K562 (cell line): Measurements from ENCODE around the gene SEMA3C. TPM values are rescaled to one million over a fixed set of nuclear protein-coding genes. Genes with fewer than 3 reads are reported as not detected.

Source experiments
- ATAC-seq: fragments of 200-7000 bp; cut with Tn5 transposase; 3 replicates; pipeline ENCODE4 v1.9.1; 2020; ENCODE audit warnings: moderate library complexity
- BruUV-seq: library from RNA; stranded (reverse); fragments of 400-500 nt; replicated peaks from 2 replicates; lab custom pipeline; 2021; lab: Mats Ljungman, UMichigan
- CTCF ChIA-PET: fragments of 300-600 bp; formaldehyde crosslinking; extraction: SDS; loops from one replicate; lab custom pipeline; 2021; ENCODE audit warnings: low intra/inter-chr PET ratio; lab: Yijun Ruan, JAX
- POLR2A ChIA-PET: fragments of 300-600, 350-650 bp; sonication (Branson Sonifier 250); formaldehyde crosslinking; extraction: SDS; loops from one replicate; lab custom pipeline; 2021; ENCODE audit warnings: antibody characterized with exemption, inconsistent platforms; lab: Yijun Ruan, JAX
- DNase-seq, 4 experiments: peaks; one replicate each; pipeline versions ENCODE4 v3.0.0 to v3.0.0-alpha.2; 2011 to 2018; ENCODE audit warnings: low spot score in 3 of 4, mixed read lengths in 3 of 4; ENCODE audit errors: extremely low read depth in 1 of 4
- FAIRE-seq: peaks from 2 replicates; lab custom pipeline; 2011; peaks lifted over from hg19 to GRCh38; lab: Jason Lieb, UNC
- H2AFZ ChIP-seq: 2 replicates; pipeline ENCODE4 v1.6.0; 2011; ENCODE audit warnings: low read depth, low read length, control low read depth, inconsistent platforms
- H3K27ac ChIP-seq: fragments of 200-600 bp; 3 replicates; pipeline ENCODE4 v1.8.0; 2011; ENCODE audit warnings: low read depth, mild to moderate bottlenecking, control low read depth, inconsistent platforms, low read length, moderate library complexity, mixed read lengths; ENCODE audit errors: extremely low read depth
- H3K27me3 ChIP-seq, 2 experiments: fragments of 300-600 bp in 1 of 2; 2 replicates in 1 of 2; 3 replicates in 1 of 2; pipeline versions ENCODE4 v1.6.0 to v1.8.0; 2011; ENCODE audit warnings: inconsistent platforms in 2 of 2, low read length in 2 of 2, mild to moderate bottlenecking in 1 of 2, mixed read lengths in 1 of 2, moderate library complexity in 1 of 2; ENCODE audit not compliant: control insufficient read depth in 2 of 2, insufficient read depth in 2 of 2
- H3K36me3 ChIP-seq: fragments of 300-600 bp; 3 replicates; pipeline ENCODE4 v1.8.0; 2011; ENCODE audit warnings: mild to moderate bottlenecking, low read length, inconsistent platforms; ENCODE audit not compliant: control insufficient read depth, insufficient read depth
- H3K4me1 ChIP-seq, 2 experiments: fragments of 200-600 bp in 1 of 2; replicated peaks in 1 of 2; 2 replicates in 1 of 2; 3 replicates in 1 of 2; pipeline versions ENCODE4 v1.5.1 to v1.8.0; 2011; ENCODE audit warnings: inconsistent platforms in 2 of 2, low read length in 2 of 2, mild to moderate bottlenecking in 1 of 2, mixed read lengths in 1 of 2, moderate library complexity in 1 of 2; ENCODE audit not compliant: control insufficient read depth in 2 of 2, insufficient read depth in 2 of 2
- H3K4me2 ChIP-seq: 2 replicates; pipeline ENCODE4 v1.6.1; 2011; ENCODE audit warnings: low read length, control low read depth, inconsistent platforms, mixed read lengths; ENCODE audit not compliant: insufficient read depth
- H3K4me3 ChIP-seq: fragments of 200-600 bp; sonication (generic), shearing (Covaris generic); 2 replicates; pipeline ENCODE4 v1.5.1; 2016; ENCODE audit warnings: control low read depth, inconsistent platforms
- H3K79me2 ChIP-seq: fragments of 200-600 bp; 3 replicates; pipeline ENCODE4 v1.8.0; 2011; ENCODE audit warnings: low read length, inconsistent platforms; ENCODE audit not compliant: control insufficient read depth, insufficient read depth
- H3K9ac ChIP-seq, 2 experiments: 2 replicates each; pipeline versions ENCODE4 v1.6.0 to v1.6.1; 2011; ENCODE audit warnings: low read depth in 2 of 2, low read length in 2 of 2, control low read depth in 1 of 2, inconsistent platforms in 1 of 2, mild to moderate bottlenecking in 1 of 2, mixed read lengths in 1 of 2; ENCODE audit not compliant: insufficient read depth in 1 of 2
- H3K9me1 ChIP-seq: one replicate; pipeline ENCODE4 v1.6.0; 2011; ENCODE audit warnings: inconsistent platforms, mild to moderate bottlenecking, low read length, moderate library complexity; ENCODE audit not compliant: control insufficient read depth, insufficient read depth
- H3K9me3 ChIP-seq: replicated peaks from 2 replicates; pipeline ENCODE4 v1.5.1; 2011; ENCODE audit warnings: low read depth, low read length, inconsistent platforms; ENCODE audit not compliant: control insufficient read depth, insufficient read depth
- H4K20me1 ChIP-seq: replicated peaks from 2 replicates; pipeline ENCODE4 v1.6.1; 2011; ENCODE audit warnings: low read length, inconsistent platforms, mixed read lengths; ENCODE audit not compliant: control insufficient read depth, insufficient read depth
- ASH1L ChIP-seq: fragments of 450-650 bp; IDR thresholded peaks from 2 replicates; pipeline ENCODE4 v1.6.1; 2018; ENCODE audit warnings: borderline replicate concordance, mild to moderate bottlenecking, low read depth; ENCODE audit not compliant: partially characterized antibody
- DMBX1 ChIP-seq: fragments of 250-450 bp; sonication (Bioruptor Pico); IDR thresholded peaks from 2 replicates; pipeline ENCODE4 v1.8.0; 2022; ENCODE audit warnings: inconsistent platforms, mild to moderate bottlenecking, moderate library complexity, borderline replicate concordance
- ERF ChIP-seq: fragments of 450-650 bp; formaldehyde crosslinking; IDR thresholded peaks from 2 replicates; pipeline ENCODE4 v1.4.0; 2020; ENCODE audit warnings: mild to moderate bottlenecking, mixed read lengths
- FOXM1 ChIP-seq, 2 experiments: fragments of 450-650 bp in 1 of 2; sonication (generic) in 1 of 2; formaldehyde crosslinking in 1 of 2; IDR thresholded peaks; 2 replicates each; pipeline versions ENCODE4 v1.6.1 to v1.9.0; 2017 to 2022; ENCODE audit warnings: low read depth in 2 of 2, mild to moderate bottlenecking in 2 of 2, missing genetic modification reagents in 1 of 2, moderate library complexity in 1 of 2
- HMG20B ChIP-seq: fragments of 250-450 bp; sonication (Bioruptor Pico); IDR thresholded peaks from 2 replicates; pipeline ENCODE4 v1.5.0; 2021; ENCODE audit warnings: mild to moderate bottlenecking
- MCM5 ChIP-seq: fragments of 450-650 bp; IDR thresholded peaks from 2 replicates; pipeline ENCODE4 v1.6.1; 2016; ENCODE audit warnings: low read depth
- MYNN ChIP-seq, 2 experiments: sonication (generic); formaldehyde crosslinking in 1 of 2; IDR thresholded peaks; 2 replicates each; pipeline versions ENCODE4 v1.5.0 to v1.6.1; 2016 to 2020; ENCODE audit warnings: antibody characterized with exemption in 1 of 2, missing genetic modification reagents in 1 of 2
- RFX5 ChIP-seq: IDR thresholded peaks from 2 replicates; pipeline ENCODE4 v1.6.1; 2011; ENCODE audit warnings: low read depth, mild to moderate bottlenecking, improper control_type of control experiment, low read length
- XRCC3 ChIP-seq: fragments of 450-650 bp; IDR thresholded peaks from 2 replicates; pipeline ENCODE4 v1.6.1; 2017; ENCODE audit warnings: mild to moderate bottlenecking, moderate library complexity
- ZKSCAN8 ChIP-seq: fragments of 200-800 bp; sonication (Bioruptor generic); IDR thresholded peaks from 2 replicates; pipeline ENCODE4 v1.6.1; 2016; ENCODE audit warnings: missing genetic modification characterization, missing compliant biosample characterization
- ZNF3 ChIP-seq: fragments of 250-450 bp; sonication (Bioruptor Pico); IDR thresholded peaks from 2 replicates; pipeline ENCODE4 v1.5.0; 2021; ENCODE audit warnings: mild to moderate bottlenecking, moderate library complexity
- ZNF695 ChIP-seq: fragments of 450-650 bp; formaldehyde crosslinking; IDR thresholded peaks from 2 replicates; pipeline ENCODE4 v1.4.0; 2020; ENCODE audit warnings: mild to moderate bottlenecking, moderate library complexity
- ZNF778 ChIP-seq: fragments of 450-650 bp; formaldehyde crosslinking; IDR thresholded peaks from 2 replicates; pipeline ENCODE4 v1.4.0; 2020; ENCODE audit warnings: mild to moderate bottlenecking, moderate library complexity
- in situ Hi-C: fragments of 300-500 bp; cut with MboI; formaldehyde crosslinking; loops from 4 replicates; pipeline ENCODE4 v1.15.0; 2018; ENCODE audit warnings: inconsistent platforms, mixed read lengths
- intact Hi-C: fragments of 100-400 bp; cut with micrococcal nuclease; formaldehyde crosslinking; loops from 2 replicates; pipeline ENCODE4 v1.14.2; 2022
- polyA plus RNA-seq, 8 experiments: library from polyadenylated mRNA; depleted of rRNA in 4 of 8; stranded (reverse) in 5 of 8; unstranded in 3 of 8; fragments of >200 nt; fragmentation: Nextera tagmentation in 2 of 8; fragmentation: Illumina TruSeq in 1 of 8; extraction: Ambion mirVana in 2 of 8; extraction: Trizol in 1 of 8; gene quantifications; 2 replicates each; pipeline versions ENCODE4 v1.2.1 to v1.2.3, GENCODE V29; 2011 to 2014; ENCODE audit warnings: inconsistent platforms in 1 of 8, missing spikeins in 1 of 8
- total RNA-seq, 7 experiments: library from RNA; depleted of rRNA in 6 of 7; stranded (reverse); fragments of >200 nt in 6 of 7; fragmentation: Illumina TruSeq in 2 of 7; extraction: Trizol in 2 of 7; gene quantifications; 2 replicates each; pipeline versions ENCODE4 v1.2.1 to v1.2.3, GENCODE V29; 2011 to 2021; ENCODE audit warnings: low replicate concordance in 1 of 7
- TF ChIP-seq, protein P1 (sequence below): sonication (generic); formaldehyde crosslinking; IDR thresholded peaks from 2 replicates; pipeline ENCODE4 v1.8.0; 2022; ENCODE audit warnings: missing genetic modification reagents, mild to moderate bottlenecking, moderate library complexity, borderline replicate concordance
- TF ChIP-seq, protein P2 (sequence below): fragments of 450-650 bp; formaldehyde crosslinking; IDR thresholded peaks from 2 replicates; pipeline ENCODE4 v1.4.0; 2020; ENCODE audit warnings: mild to moderate bottlenecking, mixed read lengths
- TF ChIP-seq, protein P3 (sequence below): sonication (generic); formaldehyde crosslinking; IDR thresholded peaks from 2 replicates; pipeline ENCODE4 v1.8.0; 2022; ENCODE audit warnings: mild to moderate bottlenecking, missing genetic modification reagents

SEMA3C gene
- total and polyA plus RNA-seq, 9 of the 15 experiments (the other 6 are each of a cell fraction or from before 2014, with no cell fraction given), result 0.04 to 0.36 (median 0.12) TPM; not detected in 3

DNA sequence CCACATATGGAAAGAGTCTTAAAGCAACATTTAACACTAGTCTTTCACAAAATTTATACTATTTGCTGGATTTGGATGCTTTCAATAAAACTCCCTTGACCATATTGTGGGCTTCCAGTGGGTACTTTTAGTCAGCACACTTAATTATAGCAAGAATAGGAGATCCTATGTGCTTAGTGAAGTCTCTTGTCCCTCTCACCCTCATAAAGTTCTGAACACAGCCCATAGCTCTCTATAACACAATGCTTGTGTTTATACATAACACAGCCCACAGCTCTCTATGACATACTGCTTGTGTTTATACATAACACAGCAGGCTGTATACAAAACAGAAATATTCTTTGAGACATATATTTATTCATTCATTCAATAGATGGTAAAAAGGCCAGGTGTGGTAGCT is 79.0 kb downstream of the SEMA3C start:
- Histone ChIP-seq H3K9ac (no peak overlapping the region), H3K4me3 (no peak overlapping the region), H3K9me1 (no peaks in the 10 kb centered on the region), H3K4me2 (no peak overlapping the region), H4K20me1 (no peaks in the 10 kb centered on the region), H2AFZ (no peak overlapping the region), H3K4me1 (no peaks in the 10 kb centered on the region), H3K27ac (no peak overlapping the region), H3K27me3 (no peaks in the 10 kb centered on the region), H3K36me3 (no peaks in the 10 kb centered on the region), H3K79me2 (no peaks in the 10 kb centered on the region), H3K9me3 (no peaks in the 10 kb centered on the region)
- ChIA-PET CTCF (no interaction called here), POLR2A (no interaction called here)
- no peak for ATAC-seq
- intact Hi-C loops (no loop called here), in situ Hi-C loops (no loop called here)
- no peak for DNase-seq
- FAIRE-seq, result no peak
- BruUV-seq, result no TSS peak
- TF ChIP-seq DMBX1 (CRISPR knock-in tag), result no peak
- no peak for TF ChIP-seq RFX5
- TF ChIP-seq, protein P1, sequence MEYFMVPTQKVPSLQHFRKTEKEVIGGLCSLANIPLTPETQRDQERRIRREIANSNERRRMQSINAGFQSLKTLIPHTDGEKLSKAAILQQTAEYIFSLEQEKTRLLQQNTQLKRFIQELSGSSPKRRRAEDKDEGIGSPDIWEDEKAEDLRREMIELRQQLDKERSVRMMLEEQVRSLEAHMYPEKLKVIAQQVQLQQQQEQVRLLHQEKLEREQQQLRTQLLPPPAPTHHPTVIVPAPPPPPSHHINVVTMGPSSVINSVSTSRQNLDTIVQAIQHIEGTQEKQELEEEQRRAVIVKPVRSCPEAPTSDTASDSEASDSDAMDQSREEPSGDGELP (CRISPR knock-in tag), result no peak
- no peak for TF ChIP-seq ZNF695 (CRISPR knock-in tag)
- no peak for TF ChIP-seq ASH1L
- TF ChIP-seq MCM5, result no peak
- TF ChIP-seq, protein P2, sequence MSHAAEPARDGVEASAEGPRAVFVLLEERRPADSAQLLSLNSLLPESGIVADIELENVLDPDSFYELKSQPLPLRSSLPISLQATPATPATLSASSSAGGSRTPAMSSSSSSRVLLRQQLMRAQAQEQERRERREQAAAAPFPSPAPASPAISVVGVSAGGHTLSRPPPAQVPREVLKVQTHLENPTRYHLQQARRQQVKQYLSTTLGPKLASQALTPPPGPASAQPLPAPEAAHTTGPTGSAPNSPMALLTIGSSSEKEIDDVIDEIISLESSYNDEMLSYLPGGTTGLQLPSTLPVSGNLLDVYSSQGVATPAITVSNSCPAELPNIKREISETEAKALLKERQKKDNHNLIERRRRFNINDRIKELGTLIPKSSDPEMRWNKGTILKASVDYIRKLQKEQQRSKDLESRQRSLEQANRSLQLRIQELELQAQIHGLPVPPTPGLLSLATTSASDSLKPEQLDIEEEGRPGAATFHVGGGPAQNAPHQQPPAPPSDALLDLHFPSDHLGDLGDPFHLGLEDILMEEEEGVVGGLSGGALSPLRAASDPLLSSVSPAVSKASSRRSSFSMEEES (CRISPR knock-in tag), result no peak
- no peak for TF ChIP-seq ZNF778 (CRISPR knock-in tag)
- TF ChIP-seq XRCC3, result no peak
- TF ChIP-seq FOXM1 (IDR thresholded peaks at IDR 0.05; ENCODE audit: low read depth), result no peak
- TF ChIP-seq FOXM1 (CRISPR knock-in tag; IDR thresholded peaks at IDR 0.05; ENCODE audit: low read depth), result no peak
- TF ChIP-seq ZNF3 (CRISPR knock-in tag), result no peak
- no peak for TF ChIP-seq HMG20B (CRISPR knock-in tag)
- TF ChIP-seq MYNN (IDR thresholded peaks at IDR 0.05), result no peak
- TF ChIP-seq MYNN (CRISPR knock-in tag; IDR thresholded peaks at IDR 0.05), result no peak
- TF ChIP-seq ERF, result no peak
- TF ChIP-seq, protein P3, sequence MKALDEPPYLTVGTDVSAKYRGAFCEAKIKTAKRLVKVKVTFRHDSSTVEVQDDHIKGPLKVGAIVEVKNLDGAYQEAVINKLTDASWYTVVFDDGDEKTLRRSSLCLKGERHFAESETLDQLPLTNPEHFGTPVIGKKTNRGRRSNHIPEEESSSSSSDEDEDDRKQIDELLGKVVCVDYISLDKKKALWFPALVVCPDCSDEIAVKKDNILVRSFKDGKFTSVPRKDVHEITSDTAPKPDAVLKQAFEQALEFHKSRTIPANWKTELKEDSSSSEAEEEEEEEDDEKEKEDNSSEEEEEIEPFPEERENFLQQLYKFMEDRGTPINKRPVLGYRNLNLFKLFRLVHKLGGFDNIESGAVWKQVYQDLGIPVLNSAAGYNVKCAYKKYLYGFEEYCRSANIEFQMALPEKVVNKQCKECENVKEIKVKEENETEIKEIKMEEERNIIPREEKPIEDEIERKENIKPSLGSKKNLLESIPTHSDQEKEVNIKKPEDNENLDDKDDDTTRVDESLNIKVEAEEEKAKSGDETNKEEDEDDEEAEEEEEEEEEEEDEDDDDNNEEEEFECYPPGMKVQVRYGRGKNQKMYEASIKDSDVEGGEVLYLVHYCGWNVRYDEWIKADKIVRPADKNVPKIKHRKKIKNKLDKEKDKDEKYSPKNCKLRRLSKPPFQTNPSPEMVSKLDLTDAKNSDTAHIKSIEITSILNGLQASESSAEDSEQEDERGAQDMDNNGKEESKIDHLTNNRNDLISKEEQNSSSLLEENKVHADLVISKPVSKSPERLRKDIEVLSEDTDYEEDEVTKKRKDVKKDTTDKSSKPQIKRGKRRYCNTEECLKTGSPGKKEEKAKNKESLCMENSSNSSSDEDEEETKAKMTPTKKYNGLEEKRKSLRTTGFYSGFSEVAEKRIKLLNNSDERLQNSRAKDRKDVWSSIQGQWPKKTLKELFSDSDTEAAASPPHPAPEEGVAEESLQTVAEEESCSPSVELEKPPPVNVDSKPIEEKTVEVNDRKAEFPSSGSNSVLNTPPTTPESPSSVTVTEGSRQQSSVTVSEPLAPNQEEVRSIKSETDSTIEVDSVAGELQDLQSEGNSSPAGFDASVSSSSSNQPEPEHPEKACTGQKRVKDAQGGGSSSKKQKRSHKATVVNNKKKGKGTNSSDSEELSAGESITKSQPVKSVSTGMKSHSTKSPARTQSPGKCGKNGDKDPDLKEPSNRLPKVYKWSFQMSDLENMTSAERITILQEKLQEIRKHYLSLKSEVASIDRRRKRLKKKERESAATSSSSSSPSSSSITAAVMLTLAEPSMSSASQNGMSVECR, result no peak
- TF ChIP-seq ZKSCAN8 (CRISPR knock-in tag), result no peak
